GM12878 (cell line): ENCODE measurements around the gene DPH1. TPM values are rescaled to one million over a fixed set of nuclear protein-coding genes. Genes with fewer than 3 reads are reported as not detected.

ENCODE experiments used
- BMI1 ChIP-seq: fragments of 450-650 bp; IDR thresholded peaks from 2 replicates; pipeline ENCODE4 v1.6.1; 2016; ENCODE audit warnings: mild to moderate bottlenecking, moderate library complexity, borderline replicate concordance
- CBFB ChIP-seq: IDR thresholded peaks from 2 replicates; pipeline ENCODE4 v1.6.1; 2016; ENCODE audit warnings: antibody characterized with exemption, low read depth
- CHD1 ChIP-seq: IDR thresholded peaks from 2 replicates; pipeline ENCODE4 v1.6.1; 2012; ENCODE audit warnings: low read depth, low read length, improper control_type of control experiment
- HDAC2 ChIP-seq: fragments of 200-600 bp; sonication (generic); IDR thresholded peaks from 2 replicates; pipeline ENCODE4 v1.6.1; 2017
- IKZF1 ChIP-seq: fragments of 450-650 bp; conservative IDR thresholded peaks from 2 replicates; pipeline ENCODE4 v1.6.1; 2017; ENCODE audit warnings: antibody characterized with exemption, mild to moderate bottlenecking
- MYC ChIP-seq: IDR thresholded peaks from 2 replicates; pipeline ENCODE4 v1.6.1; 2011; ENCODE audit warnings: mild to moderate bottlenecking, low read length, moderate library complexity, inconsistent platforms; ENCODE audit not compliant: insufficient read depth, insufficient replicate concordance, insufficient read length, severe bottlenecking
- NFXL1 ChIP-seq: fragments of 450-650 bp; IDR thresholded peaks from 2 replicates; pipeline ENCODE4 v1.6.1; 2017; ENCODE audit warnings: antibody characterized with exemption, mild to moderate bottlenecking, borderline replicate concordance
- NRF1 ChIP-seq: conservative IDR thresholded peaks from 2 replicates; pipeline ENCODE4 v1.6.1; 2011; ENCODE audit warnings: mild to moderate bottlenecking, low read depth, low read length, improper control_type of control experiment
- RAD21 ChIP-seq: IDR thresholded peaks from 2 replicates; pipeline ENCODE4 v1.6.1; 2011; ENCODE audit warnings: mild to moderate bottlenecking, low read depth, low read length, moderate library complexity; ENCODE audit not compliant: insufficient read depth
- RCOR1 ChIP-seq: conservative IDR thresholded peaks from 2 replicates; pipeline ENCODE4 v1.6.1; 2012; ENCODE audit warnings: low read depth, low read length, improper control_type of control experiment
- RFX5 ChIP-seq: IDR thresholded peaks from 2 replicates; pipeline ENCODE4 v1.6.1; 2011; ENCODE audit warnings: low read depth, low read length, improper control_type of control experiment
- SKIL ChIP-seq: fragments of 450-650 bp; IDR thresholded peaks from 2 replicates; pipeline ENCODE4 v1.6.1; 2017; ENCODE audit warnings: mild to moderate bottlenecking, low read depth, inconsistent platforms; ENCODE audit not compliant: poor library complexity, severe bottlenecking
- SMAD5 ChIP-seq: IDR thresholded peaks from 2 replicates; pipeline ENCODE4 v1.6.1; 2016; ENCODE audit warnings: antibody characterized with exemption, low read depth
- SREBF2 ChIP-seq: IDR thresholded peaks from 2 replicates; pipeline ENCODE4 v1.6.1; 2012; ENCODE audit warnings: mild to moderate bottlenecking, low read length
- SUZ12 ChIP-seq: fragments of 200-600 bp; sonication (generic); IDR thresholded peaks from one replicate; pipeline ENCODE4 v1.6.1; 2018; ENCODE audit warnings: antibody characterized with exemption, mild to moderate bottlenecking; ENCODE audit not compliant: unreplicated experiment
- polyA plus RNA-seq, 11 experiments: library from polyadenylated mRNA; depleted of rRNA in 4 of 11; unstranded in 6 of 11; stranded (reverse) in 5 of 11; fragments of >200 nt; fragmentation: Nextera tagmentation in 4 of 11; fragmentation: Illumina TruSeq in 1 of 11; extraction: Ambion mirVana in 4 of 11; extraction: Trizol in 1 of 11; gene quantifications; 1 replicate in 1 of 11; 2 replicates in 10 of 11; pipeline versions ENCODE4 v1.2.1 to v1.2.3, GENCODE V29; 2011 to 2016; ENCODE audit warnings: inconsistent platforms in 2 of 11, missing spikeins in 2 of 11, low read depth in 1 of 11
- total RNA-seq, 4 experiments: library from RNA; depleted of rRNA in 3 of 4; stranded (reverse); fragments of >200 nt in 3 of 4; fragmentation: Illumina TruSeq in 1 of 4; extraction: Trizol in 1 of 4; gene quantifications; 2 replicates each; pipeline versions ENCODE4 v1.2.1 to v1.2.3, GENCODE V29; 2013 to 2021
- TF ChIP-seq, protein P1 (sequence below): IDR thresholded peaks from 2 replicates; pipeline ENCODE4 v1.6.1; 2012; ENCODE audit warnings: low read depth, low read length, improper control_type of control experiment
- TF ChIP-seq, protein P2 (sequence below): IDR thresholded peaks from 2 replicates; pipeline ENCODE4 v1.6.1; 2012; ENCODE audit warnings: low read depth, low read length, improper control_type of control experiment
- TF ChIP-seq, protein P3 (sequence below): IDR thresholded peaks from 2 replicates; pipeline ENCODE4 v1.6.1; 2012; ENCODE audit warnings: improper control_type of control experiment, low read depth, low read length; ENCODE audit not compliant: insufficient replicate concordance

DPH1 gene
- total and polyA plus RNA-seq, 10 of the 15 experiments (the other 5 are each of a cell fraction or from before 2014, with no cell fraction given): 0.29 to 33.6 (median 20.2) TPM

DNA sequence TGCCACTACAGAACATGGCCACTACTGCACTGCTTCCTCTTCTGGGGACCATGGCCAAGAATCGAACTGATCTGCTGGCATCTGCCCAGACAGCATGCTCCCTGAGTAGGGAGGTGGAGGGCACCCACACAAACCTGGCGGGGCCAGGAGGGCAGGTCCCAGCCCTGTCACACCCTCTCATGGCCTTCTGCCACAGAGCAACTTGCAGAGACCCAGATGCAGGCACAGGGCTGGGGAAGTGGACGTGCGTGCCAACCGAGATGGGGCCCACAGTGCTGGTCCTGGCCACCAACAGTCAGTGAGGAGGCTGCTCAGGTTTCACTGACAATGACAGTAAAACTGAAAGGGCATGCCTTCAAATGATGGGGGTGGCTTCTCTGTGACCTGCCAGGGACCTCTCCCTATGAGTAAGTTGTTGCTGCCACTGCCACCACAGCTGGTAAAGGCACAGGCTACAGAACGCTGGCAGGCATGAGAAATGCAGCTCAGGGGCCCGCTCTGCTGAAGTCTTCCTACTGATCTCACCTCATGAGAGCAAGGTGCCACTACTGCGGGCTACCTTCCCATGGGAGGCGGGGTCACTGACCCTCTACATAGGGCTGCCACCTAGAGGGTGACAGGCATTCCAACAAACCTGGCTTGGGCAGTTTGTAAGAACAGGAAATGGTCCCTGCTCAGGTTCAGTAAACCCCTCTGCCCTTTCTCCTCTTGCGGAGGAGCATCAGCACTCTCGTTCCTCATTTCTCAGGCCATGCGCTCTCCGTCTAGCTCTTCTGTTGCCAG lies 40.5 kb downstream of the DPH1 start (continued):
- TF ChIP-seq IKZF1 (peak; percentile 98), NRF1 (no peak), SUZ12 (no peak), SMAD5 (peak; percentile 32; the same call in 1 of the 2 replicates), NFXL1 (no peak), CHD1 (no peak), SKIL (peak; percentile 99), BMI1 (peak; percentile 83), RFX5 (peak; percentile 69), CBFB (peak; percentile 97), SREBF2 (no peak), MYC (no peak), HDAC2 (no peak), RCOR1 (no peak), RAD21 (0 out of 2 replicates have a peak, but pooled peaks have one; percentile 0)
- TF ChIP-seq, protein P1, sequence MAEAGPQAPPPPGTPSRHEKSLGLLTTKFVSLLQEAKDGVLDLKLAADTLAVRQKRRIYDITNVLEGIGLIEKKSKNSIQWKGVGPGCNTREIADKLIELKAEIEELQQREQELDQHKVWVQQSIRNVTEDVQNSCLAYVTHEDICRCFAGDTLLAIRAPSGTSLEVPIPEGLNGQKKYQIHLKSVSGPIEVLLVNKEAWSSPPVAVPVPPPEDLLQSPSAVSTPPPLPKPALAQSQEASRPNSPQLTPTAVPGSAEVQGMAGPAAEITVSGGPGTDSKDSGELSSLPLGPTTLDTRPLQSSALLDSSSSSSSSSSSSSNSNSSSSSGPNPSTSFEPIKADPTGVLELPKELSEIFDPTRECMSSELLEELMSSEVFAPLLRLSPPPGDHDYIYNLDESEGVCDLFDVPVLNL: no peak
- TF ChIP-seq, protein P2, sequence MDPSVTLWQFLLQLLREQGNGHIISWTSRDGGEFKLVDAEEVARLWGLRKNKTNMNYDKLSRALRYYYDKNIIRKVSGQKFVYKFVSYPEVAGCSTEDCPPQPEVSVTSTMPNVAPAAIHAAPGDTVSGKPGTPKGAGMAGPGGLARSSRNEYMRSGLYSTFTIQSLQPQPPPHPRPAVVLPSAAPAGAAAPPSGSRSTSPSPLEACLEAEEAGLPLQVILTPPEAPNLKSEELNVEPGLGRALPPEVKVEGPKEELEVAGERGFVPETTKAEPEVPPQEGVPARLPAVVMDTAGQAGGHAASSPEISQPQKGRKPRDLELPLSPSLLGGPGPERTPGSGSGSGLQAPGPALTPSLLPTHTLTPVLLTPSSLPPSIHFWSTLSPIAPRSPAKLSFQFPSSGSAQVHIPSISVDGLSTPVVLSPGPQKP: no peak
- TF ChIP-seq, protein P3, sequence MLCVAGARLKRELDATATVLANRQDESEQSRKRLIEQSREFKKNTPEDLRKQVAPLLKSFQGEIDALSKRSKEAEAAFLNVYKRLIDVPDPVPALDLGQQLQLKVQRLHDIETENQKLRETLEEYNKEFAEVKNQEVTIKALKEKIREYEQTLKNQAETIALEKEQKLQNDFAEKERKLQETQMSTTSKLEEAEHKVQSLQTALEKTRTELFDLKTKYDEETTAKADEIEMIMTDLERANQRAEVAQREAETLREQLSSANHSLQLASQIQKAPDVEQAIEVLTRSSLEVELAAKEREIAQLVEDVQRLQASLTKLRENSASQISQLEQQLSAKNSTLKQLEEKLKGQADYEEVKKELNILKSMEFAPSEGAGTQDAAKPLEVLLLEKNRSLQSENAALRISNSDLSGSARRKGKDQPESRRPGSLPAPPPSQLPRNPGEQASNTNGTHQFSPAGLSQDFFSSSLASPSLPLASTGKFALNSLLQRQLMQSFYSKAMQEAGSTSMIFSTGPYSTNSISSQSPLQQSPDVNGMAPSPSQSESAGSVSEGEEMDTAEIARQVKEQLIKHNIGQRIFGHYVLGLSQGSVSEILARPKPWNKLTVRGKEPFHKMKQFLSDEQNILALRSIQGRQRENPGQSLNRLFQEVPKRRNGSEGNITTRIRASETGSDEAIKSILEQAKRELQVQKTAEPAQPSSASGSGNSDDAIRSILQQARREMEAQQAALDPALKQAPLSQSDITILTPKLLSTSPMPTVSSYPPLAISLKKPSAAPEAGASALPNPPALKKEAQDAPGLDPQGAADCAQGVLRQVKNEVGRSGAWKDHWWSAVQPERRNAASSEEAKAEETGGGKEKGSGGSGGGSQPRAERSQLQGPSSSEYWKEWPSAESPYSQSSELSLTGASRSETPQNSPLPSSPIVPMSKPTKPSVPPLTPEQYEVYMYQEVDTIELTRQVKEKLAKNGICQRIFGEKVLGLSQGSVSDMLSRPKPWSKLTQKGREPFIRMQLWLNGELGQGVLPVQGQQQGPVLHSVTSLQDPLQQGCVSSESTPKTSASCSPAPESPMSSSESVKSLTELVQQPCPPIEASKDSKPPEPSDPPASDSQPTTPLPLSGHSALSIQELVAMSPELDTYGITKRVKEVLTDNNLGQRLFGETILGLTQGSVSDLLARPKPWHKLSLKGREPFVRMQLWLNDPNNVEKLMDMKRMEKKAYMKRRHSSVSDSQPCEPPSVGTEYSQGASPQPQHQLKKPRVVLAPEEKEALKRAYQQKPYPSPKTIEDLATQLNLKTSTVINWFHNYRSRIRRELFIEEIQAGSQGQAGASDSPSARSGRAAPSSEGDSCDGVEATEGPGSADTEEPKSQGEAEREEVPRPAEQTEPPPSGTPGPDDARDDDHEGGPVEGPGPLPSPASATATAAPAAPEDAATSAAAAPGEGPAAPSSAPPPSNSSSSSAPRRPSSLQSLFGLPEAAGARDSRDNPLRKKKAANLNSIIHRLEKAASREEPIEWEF: no peak
